Sigmoid colon (tissue), 4 donors: ENCODE measurements around the gene KLHL9.

Experiments used
- POLR2AphosphoS5 ChIP-seq, 4 donors: sonication (generic); formaldehyde crosslinking; IDR thresholded peaks; one replicate each; pipeline ENCODE4 v1.6.1; 2017; ENCODE audit warnings: antibody characterized with exemption in 4 of 4
- TF ChIP-seq, protein P1 (sequence below), 4 experiments: fragments of 450-650 bp in 3 of 4; fragments of 200-600 bp in 1 of 4; IDR thresholded peaks; one replicate each; pipeline ENCODE4 v1.5.1; 2016 to 2019; ENCODE audit warnings: antibody characterized with exemption in 4 of 4, mild to moderate bottlenecking in 3 of 4, moderate library complexity in 2 of 4

GRCh38 chr9:21289848-21290247 lies 45.4 kb downstream of the KLHL9 start:
- TF ChIP-seq, protein P1, sequence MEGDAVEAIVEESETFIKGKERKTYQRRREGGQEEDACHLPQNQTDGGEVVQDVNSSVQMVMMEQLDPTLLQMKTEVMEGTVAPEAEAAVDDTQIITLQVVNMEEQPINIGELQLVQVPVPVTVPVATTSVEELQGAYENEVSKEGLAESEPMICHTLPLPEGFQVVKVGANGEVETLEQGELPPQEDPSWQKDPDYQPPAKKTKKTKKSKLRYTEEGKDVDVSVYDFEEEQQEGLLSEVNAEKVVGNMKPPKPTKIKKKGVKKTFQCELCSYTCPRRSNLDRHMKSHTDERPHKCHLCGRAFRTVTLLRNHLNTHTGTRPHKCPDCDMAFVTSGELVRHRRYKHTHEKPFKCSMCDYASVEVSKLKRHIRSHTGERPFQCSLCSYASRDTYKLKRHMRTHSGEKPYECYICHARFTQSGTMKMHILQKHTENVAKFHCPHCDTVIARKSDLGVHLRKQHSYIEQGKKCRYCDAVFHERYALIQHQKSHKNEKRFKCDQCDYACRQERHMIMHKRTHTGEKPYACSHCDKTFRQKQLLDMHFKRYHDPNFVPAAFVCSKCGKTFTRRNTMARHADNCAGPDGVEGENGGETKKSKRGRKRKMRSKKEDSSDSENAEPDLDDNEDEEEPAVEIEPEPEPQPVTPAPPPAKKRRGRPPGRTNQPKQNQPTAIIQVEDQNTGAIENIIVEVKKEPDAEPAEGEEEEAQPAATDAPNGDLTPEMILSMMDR (IDR thresholded peaks at IDR 0.05) = no peak
- no peak for TF ChIP-seq POLR2AphosphoS5 (IDR thresholded peaks at IDR 0.05)
